OCI-LY3 (cell line): ENCODE measurements around the gene CORO2B.

Source experiments
- CTCF ChIP-seq: fragments of 200-600, 300-600 bp; sonication (generic); IDR thresholded peaks from 2 replicates; pipeline ENCODE4 v1.5.1; 2014; ENCODE audit warnings: antibody characterized with exemption, low read length, low read depth
- EZH2phosphoT487 ChIP-seq: fragments of 200-600 bp; shearing (Covaris generic); IDR thresholded peaks from 2 replicates; pipeline ENCODE4 v1.6.1; 2018; ENCODE audit warnings: antibody characterized with exemption, mixed run types, low read depth

GRCh38 chr15:68725736-68726135 lies 146.9 kb downstream of the CORO2B start:
- TF ChIP-seq CTCF (no peak), EZH2phosphoT487 (no peak)
